A549 (cell line): ENCODE measurements around the gene HNRNPA3. TPM values are rescaled to one million over a fixed set of nuclear protein-coding genes. Genes with fewer than 3 reads are reported as not detected.
A peak's percentile ranks its signal among the peaks of the same experiment; 100 is the strongest.

Experiments
- ATAC-seq, 2 experiments: fragments of 200-7000 bp in 1 of 2; fragments of >200 bp in 1 of 2; cut with Nextera tagmentation in 1 of 2; cut with Tn5 transposase in 1 of 2; 3 replicates each; pipeline versions ENCODE4 v1.8.0 to v1.9.1; 2018 to 2020; ENCODE audit warnings: mild to moderate bottlenecking in 1 of 2, moderate library complexity in 1 of 2
- CTCF ChIA-PET: fragments of 300-600 bp; sonication (Branson Sonifier 250); formaldehyde crosslinking; extraction: SDS; loops from one replicate; lab custom pipeline; 2021; ENCODE audit warnings: antibody characterized with exemption, inconsistent platforms; lab: Yijun Ruan, JAX
- POLR2A ChIA-PET: fragments of 350-600 bp; formaldehyde crosslinking; extraction: SDS; loops from one replicate; lab custom pipeline; 2021; ENCODE audit warnings: antibody characterized with exemption, inconsistent platforms; lab: Yijun Ruan, JAX
- DNase-seq, 2 experiments: peaks; one replicate each; pipeline versions ENCODE4 v3.0.0 to v3.0.0-alpha.2; 2011 to 2016; ENCODE audit warnings: low read depth in 1 of 2, low spot score in 1 of 2
- FAIRE-seq: peaks from 2 replicates; lab custom pipeline; 2011; peaks lifted over from hg19 to GRCh38; lab: Jason Lieb, UNC
- H3K27ac ChIP-seq, 2 experiments: fragments of >200 bp; sonication (Bioruptor Twin); formaldehyde crosslinking; 3 replicates each; pipeline ENCODE4 v1.5.1; 2016 to 2017
- H3K4me1 ChIP-seq: fragments of >200 bp; sonication (Bioruptor Twin); formaldehyde crosslinking; 3 replicates; pipeline ENCODE4 v1.6.1; 2016
- H3K4me2 ChIP-seq: fragments of >200 bp; sonication (Bioruptor Twin); formaldehyde crosslinking; 3 replicates; pipeline ENCODE4 v1.6.1; 2016
- H3K4me3 ChIP-seq: fragments of >200 bp; sonication (Bioruptor Twin); formaldehyde crosslinking; 3 replicates; pipeline ENCODE4 v1.5.1; 2016
- H3K9me3 ChIP-seq: fragments of >200 bp; sonication (Bioruptor Twin); formaldehyde crosslinking; 3 replicates; pipeline ENCODE4 v1.6.1; 2016
- BCL3 ChIP-seq: fragments of >200 bp; sonication (Bioruptor Twin); formaldehyde crosslinking; IDR thresholded peaks from 3 replicates; pipeline ENCODE4 v1.6.1; 2016
- BHLHE40 ChIP-seq: IDR thresholded peaks from 2 replicates; pipeline ENCODE4 v1.6.1; 2012; ENCODE audit warnings: low read depth, low read length, inconsistent platforms
- CEBPB ChIP-seq, 2 experiments: fragments of >200 bp in 1 of 2; sonication (Bioruptor Twin) in 1 of 2; formaldehyde crosslinking in 1 of 2; IDR thresholded peaks; 2 replicates each; pipeline ENCODE4 v1.6.1; 2012 to 2016
- CHD4 ChIP-seq: fragments of 200-600 bp; sonication (generic); IDR thresholded peaks from 2 replicates; pipeline ENCODE4 v1.6.1; 2016; ENCODE audit warnings: antibody characterized with exemption, mild to moderate bottlenecking, borderline replicate concordance
- EHF ChIP-seq: fragments of 250-450 bp; sonication (Bioruptor Pico); IDR thresholded peaks from 2 replicates; pipeline ENCODE4 v1.5.0; 2020; ENCODE audit warnings: mild to moderate bottlenecking
- EHMT2 ChIP-seq: fragments of 200-600 bp; sonication (generic); IDR thresholded peaks from 2 replicates; pipeline ENCODE4 v1.6.1; 2016; ENCODE audit warnings: antibody characterized with exemption, low read depth, mild to moderate bottlenecking, moderate library complexity
- ELK1 ChIP-seq: fragments of 150-350 bp; IDR thresholded peaks from 2 replicates; pipeline ENCODE4 v1.6.1; 2014; ENCODE audit warnings: low read depth, mild to moderate bottlenecking, low read length
- EP300 ChIP-seq, 2 experiments: fragments of >200 bp; sonication (Bioruptor Twin); formaldehyde crosslinking; IDR thresholded peaks; 2 replicates in 1 of 2; 3 replicates in 1 of 2; pipeline ENCODE4 v1.6.1; 2016 to 2017
- ESRRA ChIP-seq: fragments of 150-350 bp; IDR thresholded peaks from 2 replicates; pipeline ENCODE4 v1.6.1; 2014; ENCODE audit warnings: mild to moderate bottlenecking, low read length, borderline replicate concordance
- FOSB ChIP-seq: fragments of 250-450 bp; sonication (Bioruptor Pico); IDR thresholded peaks from 2 replicates; pipeline ENCODE4 v1.5.0; 2020; ENCODE audit warnings: mild to moderate bottlenecking, moderate library complexity
- FOSL2 ChIP-seq, 2 experiments: fragments of 450-650 bp in 1 of 2; fragments of >200 bp in 1 of 2; sonication (Bioruptor Twin) in 1 of 2; formaldehyde crosslinking; IDR thresholded peaks; 2 replicates each; pipeline versions ENCODE4 v1.5.0 to v1.6.1; 2016 to 2020; ENCODE audit warnings: mild to moderate bottlenecking in 1 of 2, moderate library complexity in 1 of 2
- FOXS1 ChIP-seq: fragments of 250-450 bp; sonication (Bioruptor Pico); IDR thresholded peaks from 2 replicates; pipeline ENCODE4 v1.5.0; 2020; ENCODE audit warnings: mild to moderate bottlenecking, moderate library complexity
- GATA3 ChIP-seq: IDR thresholded peaks from 2 replicates; pipeline ENCODE4 v1.6.1; 2012; ENCODE audit warnings: borderline replicate concordance
- HES2 ChIP-seq: fragments of >200 bp; sonication (Bioruptor Twin); formaldehyde crosslinking; IDR thresholded peaks from 2 replicates; pipeline ENCODE4 v1.6.1; 2016
- HEYL ChIP-seq: fragments of 250-450 bp; sonication (Bioruptor Pico); IDR thresholded peaks from 2 replicates; pipeline ENCODE4 v1.8.0; 2021; ENCODE audit warnings: mild to moderate bottlenecking, moderate library complexity
- HOXB5 ChIP-seq: fragments of 250-450 bp; sonication (Bioruptor Pico); IDR thresholded peaks from 2 replicates; pipeline ENCODE4 v1.5.0; 2020; ENCODE audit warnings: mild to moderate bottlenecking, moderate library complexity
- JUN ChIP-seq, 2 experiments: fragments of >200 bp; sonication (Bioruptor Twin); formaldehyde crosslinking; IDR thresholded peaks; 2 replicates in 1 of 2; 3 replicates in 1 of 2; pipeline ENCODE4 v1.6.1; 2016 to 2017
- KDM1A ChIP-seq: fragments of 200-600 bp; sonication (generic); IDR thresholded peaks from 2 replicates; pipeline ENCODE4 v1.6.1; 2016; ENCODE audit warnings: low read depth, mild to moderate bottlenecking
- MAFK ChIP-seq: fragments of 450-650 bp; IDR thresholded peaks from 2 replicates; pipeline ENCODE4 v1.6.1; 2014; ENCODE audit not compliant: partially characterized antibody
- MAX ChIP-seq: IDR thresholded peaks from 2 replicates; pipeline ENCODE4 v1.6.1; 2012
- MAZ ChIP-seq: fragments of 150-350 bp; IDR thresholded peaks from 2 replicates; pipeline ENCODE4 v1.6.1; 2014; ENCODE audit warnings: antibody characterized with exemption, low read depth, low read length, borderline replicate concordance
- NFE2L2 ChIP-seq: fragments of 150-350 bp; conservative IDR thresholded peaks from 2 replicates; pipeline ENCODE4 v1.6.1; 2014; ENCODE audit warnings: low read length
- POLR2AphosphoS2 ChIP-seq: conservative IDR thresholded peaks from 2 replicates; pipeline ENCODE4 v1.6.1; 2012; ENCODE audit warnings: low read length, improper control_type of control experiment, inconsistent platforms
- RAD21 ChIP-seq, 2 experiments: fragments of >200 bp in 1 of 2; sonication (Bioruptor Twin) in 1 of 2; formaldehyde crosslinking in 1 of 2; IDR thresholded peaks in 1 of 2; conservative IDR thresholded peaks in 1 of 2; 2 replicates in 1 of 2; 3 replicates in 1 of 2; pipeline ENCODE4 v1.6.1; 2012 to 2018; ENCODE audit warnings: inconsistent platforms in 1 of 2
- RARB ChIP-seq: fragments of 250-450 bp; sonication (Bioruptor Pico); IDR thresholded peaks from 2 replicates; pipeline ENCODE4 v1.8.0; 2021; ENCODE audit warnings: mild to moderate bottlenecking, moderate library complexity
- RFX5 ChIP-seq: fragments of 450-650 bp; IDR thresholded peaks from 2 replicates; pipeline ENCODE4 v1.7.1; 2014; ENCODE audit warnings: antibody characterized with exemption, mild to moderate bottlenecking, moderate library complexity
- RNF2 ChIP-seq: fragments of 200-600 bp; sonication (generic); IDR thresholded peaks from 2 replicates; pipeline ENCODE4 v1.6.1; 2016; ENCODE audit warnings: low read depth, mild to moderate bottlenecking, antibody characterized with exemption, moderate library complexity, borderline replicate concordance
- SMC3 ChIP-seq: fragments of >200 bp; sonication (Bioruptor Twin); formaldehyde crosslinking; IDR thresholded peaks from 3 replicates; pipeline ENCODE4 v1.6.1; 2018; ENCODE audit warnings: inconsistent platforms
- TP53 ChIP-seq: fragments of 250-450 bp; sonication (Bioruptor Pico); IDR thresholded peaks from 2 replicates; pipeline ENCODE4 v1.5.0; 2021; ENCODE audit warnings: mild to moderate bottlenecking, moderate library complexity
- USF2 ChIP-seq: fragments of 450-650 bp; IDR thresholded peaks from 2 replicates; pipeline ENCODE4 v1.6.1; 2014; ENCODE audit warnings: antibody characterized with exemption
- ZFP36 ChIP-seq: fragments of 450-650 bp; IDR thresholded peaks from 2 replicates; pipeline ENCODE4 v1.6.1; 2014; ENCODE audit warnings: borderline replicate concordance; ENCODE audit not compliant: partially characterized antibody
- WGBS: methylation state at CpG from one replicate; pipeline ENCODE4 v1.1.6; 2017; ENCODE audit errors: missing lambda C conversion rate; 5-methylcytosine and 5-hydroxymethylcytosine counted together
- polyA plus RNA-seq, 4 experiments: library from polyadenylated mRNA; depleted of rRNA in 3 of 4; stranded (reverse); fragments of >200 nt; fragmentation: RNase III in 1 of 4; extraction: RNeasy Plus Mini Kit Qiagen cat#74134 plus additional on column Dnase treatment in 1 of 4; gene quantifications; 2 replicates in 3 of 4; 3 replicates in 1 of 4; pipeline ENCODE4 v1.2.3, GENCODE V29; 2011 to 2017

HNRNPA3 gene
- polyA plus RNA-seq, 2 of the 4 experiments (the other 2 are of a cell fraction) = 357 to 755 TPM

GRCh38 chr2:177255227-177255601 lies 42.6 kb downstream of the HNRNPA3 start:
- Histone ChIP-seq H3K4me3 (0 out of 3 replicates have a peak overlapping the region, but pooled peaks have one; percentile 20), H3K4me2 (peak overlapping the region; percentile 84), H3K4me1 (peaks cover 78% of the 10 kb centered on the region), H3K27ac (peak overlapping the region; percentile 75 to 81; a peak in 4 of 6 replicates), H3K9me3 (peaks cover 6% of the 10 kb centered on the region; the same call in 1 of the 3 replicates)
- FAIRE-seq (no peak), ATAC-seq (peak in 1 of 2 experiments; percentile 8; a peak in 3 of 6 replicates), DNase-seq (no peak)
- TF ChIP-seq CEBPB (IDR thresholded peaks at IDR 0.05) (no peak), POLR2AphosphoS2 (peak; percentile 93; the same call in 1 of the 2 replicates)
- 38% methylated on average over 2 of the region's 2 CpGs for WGBS
- ChIA-PET POLR2A (interaction anchor here (1.2 to 1.9 kb wide), 2 partner anchors 10 kb away, joined by 3 to 10 read pairs; partner anchors contain the start of gene NFE2L2), CTCF (interaction anchor here (1.0 to 4.6 kb wide), 13 partner anchors 9 to 161 kb away, joined by 3 to 50 read pairs (median 7); partner anchors contain the start of gene NFE2L2)

- DNase-seq = no peak
- H3K27ac ChIP-seq = no peak overlapping the region; a peak in 1 of 6 replicates
- no peak overlapping the region for H3K4me3 ChIP-seq
- FAIRE-seq = no peak
- 83% methylated on average over 2 of the region's 2 CpGs for WGBS
- H3K4me1 ChIP-seq = peaks cover 74% of the 10 kb centered on the region
- H3K9me3 ChIP-seq = peaks cover 6% of the 10 kb centered on the region; the same call in 1 of the 3 replicates
- no peak for ATAC-seq
- H3K4me2 ChIP-seq = peak overlapping the region; percentile 84
- CTCF ChIA-PET = interaction anchor here (0.6 to 4.6 kb wide), 5 partner anchors 8 to 630 kb away, joined by 3 to 50 read pairs (median 12); partner anchors contain the start of gene NFE2L2
- POLR2A ChIA-PET = interaction anchor here (0.6 to 1.9 kb wide), 2 partner anchors 9 to 18 kb away, joined by 3 to 10 read pairs; partner anchors contain the start of gene NFE2L2
- no peak for TF ChIP-seq CHD4
- no peak for TF ChIP-seq EHMT2
- TF ChIP-seq HES2 = no peak
- no peak for TF ChIP-seq POLR2AphosphoS2
- no peak for TF ChIP-seq HEYL (CRISPR knock-in tag)
- no peak for TF ChIP-seq BCL3
- TF ChIP-seq HOXB5 (CRISPR knock-in tag) = no peak
- no peak for TF ChIP-seq KDM1A
- no peak for TF ChIP-seq FOSL2 (IDR thresholded peaks at IDR 0.05)
- TF ChIP-seq FOSL2 (CRISPR knock-in tag; IDR thresholded peaks at IDR 0.05) = no peak
- TF ChIP-seq RFX5 = no peak
- TF ChIP-seq JUN (IDR thresholded peaks at IDR 0.05) = no peak
- no peak for TF ChIP-seq NFE2L2
- TF ChIP-seq ESRRA = no peak
- TF ChIP-seq MAX = no peak
- no peak for TF ChIP-seq MAZ
- no peak for TF ChIP-seq MAFK
- TF ChIP-seq GATA3 = no peak
- TF ChIP-seq BHLHE40 = no peak
- TF ChIP-seq EP300 (IDR thresholded peaks at IDR 0.05) = no peak
- no peak for TF ChIP-seq RARB (CRISPR knock-in tag)
Observed at GRCh38 chr2:177256026-177256425, 43.4 kb downstream of the HNRNPA3 start.

- Histone ChIP-seq H3K9me3 (peaks cover 6% of the 10 kb centered on the region; the same call in 1 of the 3 replicates), H3K4me1 (peaks cover 67% of the 10 kb centered on the region), H3K4me3 (no peak overlapping the region), H3K4me2 (peak overlapping the region; percentile 84), H3K27ac (peak overlapping the region in 1 of 2 experiments; percentile 61; a peak in 3 of 6 replicates)
- ChIA-PET POLR2A (no interaction called here), CTCF (interaction anchor here (0.7 to 1.6 kb wide), 3 partner anchors 92 to 145 kb away, joined by 3 to 5 read pairs (median 4); no protein-coding TSS in a partner anchor)
- 72% methylated on average over 2 of the region's 3 CpGs for WGBS
- FAIRE-seq = no peak
- ATAC-seq = no peak
- no peak for DNase-seq
- TF ChIP-seq ZFP36 (no peak), FOXS1 (CRISPR knock-in tag) (no peak), ELK1 (no peak), ESRRA (no peak), GATA3 (no peak), USF2 (no peak), EHF (CRISPR knock-in tag) (no peak), TP53 (no peak), HOXB5 (CRISPR knock-in tag) (no peak), HES2 (no peak), SMC3 (no peak), RNF2 (no peak), RAD21 (conservative IDR thresholded peaks at IDR 0.05 in 1 of 2, IDR thresholded peaks at IDR 0.05 in 1 of 2) (no peak), MAFK (no peak), FOSB (CRISPR knock-in tag) (no peak)
Observed at GRCh38 chr2:177256695-177257094, 44.1 kb downstream of the HNRNPA3 start.
